Measurements from ENCODE around the gene AMIGO3. TPM values are rescaled to one million over a fixed set of nuclear protein-coding genes. Genes with fewer than 3 reads are reported as not detected.
A peak's percentile ranks its signal among the peaks of the same experiment; 100 is the strongest.

AMIGO3 gene
- total and polyA plus RNA-seq, 4 donors, result 0.11 to 1.1 TPM; not detected in 2

GRCh38 chr3:49740427-49740826 is 20.9 kb upstream of the AMIGO3 start (continued):
- TF ChIP-seq REST (IDR thresholded peaks at IDR 0.05) (no peak), JUND (IDR thresholded peaks at IDR 0.05) (no peak), ATF3 (IDR thresholded peaks at IDR 0.05) (no peak)

GRCh38 chr3:49738067-49738713 is 18.7 kb upstream of the AMIGO3 start:
- 77% methylated on average over 11 of the region's 11 CpGs for WGBS
- peaks cover 5 to 22% (median 17%) of the 10 kb centered on the region in 4 donors for H3K36me3 ChIP-seq (ENCODE audit: control insufficient read depth in 4 of 4, insufficient read depth in 3 of 4, low read depth in 1 of 4, low read length in 3 of 4)
- H3K27ac ChIP-seq (ENCODE audit: low read depth in 1 of 2, low read length in 2 of 2), result peak overlapping the region in 1 of 2 donors; percentile 43
- H3K27me3 ChIP-seq (ENCODE audit: control insufficient read depth in 4 of 4, insufficient read depth in 4 of 4, low read length in 3 of 4), result no peaks in the 10 kb centered on the region
- no peaks in the 10 kb centered on the region for H3K9me3 ChIP-seq (ENCODE audit: control insufficient read depth in 4 of 4, low read length in 3 of 4)
- DNase-seq (ENCODE audit: low spot score), result no peak
- TF ChIP-seq SP1 (IDR thresholded peaks at IDR 0.05), result no peak
- TF ChIP-seq YY1 (IDR thresholded peaks at IDR 0.05), result peak; percentile 92
- no peak for TF ChIP-seq ATF3 (IDR thresholded peaks at IDR 0.05)
- TF ChIP-seq CTCF (IDR thresholded peaks at IDR 0.05; ENCODE audit: low read depth, low read length, missing input control), result no peak
- no peak for TF ChIP-seq NR2F2 (IDR thresholded peaks at IDR 0.05)
- TF ChIP-seq RAD21 (IDR thresholded peaks at IDR 0.05), result peak in 1 of 2 donors; percentile 14
- TF ChIP-seq JUND (IDR thresholded peaks at IDR 0.05), result no peak
- TF ChIP-seq FOXA2 (IDR thresholded peaks at IDR 0.05), result peak; percentile 68
- peak in 1 of 2 donors; percentile 57 for TF ChIP-seq RXRA (IDR thresholded peaks at IDR 0.05)
- no peak for TF ChIP-seq GABPA (IDR thresholded peaks at IDR 0.05 in 1 of 2, conservative IDR thresholded peaks at IDR 0.05 in 1 of 2)
- TF ChIP-seq EGR1 (IDR thresholded peaks at IDR 0.05; ENCODE audit: low read depth in 2 of 2), result no peak
- no peak for TF ChIP-seq HNF4G (IDR thresholded peaks at IDR 0.05)
- peak; percentile 58 for TF ChIP-seq FOXA1 (IDR thresholded peaks at IDR 0.05)
- TF ChIP-seq HNF4A (conservative IDR thresholded peaks at IDR 0.05), result peak in 1 of 2 donors; percentile 53
- TF ChIP-seq MAX (IDR thresholded peaks at IDR 0.05), result peak; percentile 41
- no peak for TF ChIP-seq REST (IDR thresholded peaks at IDR 0.05)
- TF ChIP-seq, protein P1, sequence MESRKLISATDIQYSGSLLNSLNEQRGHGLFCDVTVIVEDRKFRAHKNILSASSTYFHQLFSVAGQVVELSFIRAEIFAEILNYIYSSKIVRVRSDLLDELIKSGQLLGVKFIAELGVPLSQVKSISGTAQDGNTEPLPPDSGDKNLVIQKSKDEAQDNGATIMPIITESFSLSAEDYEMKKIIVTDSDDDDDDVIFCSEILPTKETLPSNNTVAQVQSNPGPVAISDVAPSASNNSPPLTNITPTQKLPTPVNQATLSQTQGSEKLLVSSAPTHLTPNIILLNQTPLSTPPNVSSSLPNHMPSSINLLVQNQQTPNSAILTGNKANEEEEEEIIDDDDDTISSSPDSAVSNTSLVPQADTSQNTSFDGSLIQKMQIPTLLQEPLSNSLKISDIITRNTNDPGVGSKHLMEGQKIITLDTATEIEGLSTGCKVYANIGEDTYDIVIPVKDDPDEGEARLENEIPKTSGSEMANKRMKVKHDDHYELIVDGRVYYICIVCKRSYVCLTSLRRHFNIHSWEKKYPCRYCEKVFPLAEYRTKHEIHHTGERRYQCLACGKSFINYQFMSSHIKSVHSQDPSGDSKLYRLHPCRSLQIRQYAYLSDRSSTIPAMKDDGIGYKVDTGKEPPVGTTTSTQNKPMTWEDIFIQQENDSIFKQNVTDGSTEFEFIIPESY (IDR thresholded peaks at IDR 0.05), result peak; percentile 51
- TF ChIP-seq TAF1 (conservative IDR thresholded peaks at IDR 0.05), result no peak
- peaks cover 0 to 8% (median 0%) of the 10 kb centered on the region in 4 donors for H3K4me1 ChIP-seq (ENCODE audit: control insufficient read depth in 4 of 4, insufficient read depth in 4 of 4, low read length in 3 of 4)
- H3K4me3 ChIP-seq (ENCODE audit: low read depth in 1 of 3, low read length in 3 of 3), result no peak overlapping the region
- H3K9ac ChIP-seq (ENCODE audit: low read depth in 1 of 2, low read length in 2 of 2), result no peak overlapping the region
